ENCODE measurements around the gene ANKRD35.
"Not testable (repeated sequence)": the region's sequence is repeated elsewhere in the genome, so short reads cannot be mapped to it uniquely, and the experiment has no call there.

The ANKRD35 gene, protein sequence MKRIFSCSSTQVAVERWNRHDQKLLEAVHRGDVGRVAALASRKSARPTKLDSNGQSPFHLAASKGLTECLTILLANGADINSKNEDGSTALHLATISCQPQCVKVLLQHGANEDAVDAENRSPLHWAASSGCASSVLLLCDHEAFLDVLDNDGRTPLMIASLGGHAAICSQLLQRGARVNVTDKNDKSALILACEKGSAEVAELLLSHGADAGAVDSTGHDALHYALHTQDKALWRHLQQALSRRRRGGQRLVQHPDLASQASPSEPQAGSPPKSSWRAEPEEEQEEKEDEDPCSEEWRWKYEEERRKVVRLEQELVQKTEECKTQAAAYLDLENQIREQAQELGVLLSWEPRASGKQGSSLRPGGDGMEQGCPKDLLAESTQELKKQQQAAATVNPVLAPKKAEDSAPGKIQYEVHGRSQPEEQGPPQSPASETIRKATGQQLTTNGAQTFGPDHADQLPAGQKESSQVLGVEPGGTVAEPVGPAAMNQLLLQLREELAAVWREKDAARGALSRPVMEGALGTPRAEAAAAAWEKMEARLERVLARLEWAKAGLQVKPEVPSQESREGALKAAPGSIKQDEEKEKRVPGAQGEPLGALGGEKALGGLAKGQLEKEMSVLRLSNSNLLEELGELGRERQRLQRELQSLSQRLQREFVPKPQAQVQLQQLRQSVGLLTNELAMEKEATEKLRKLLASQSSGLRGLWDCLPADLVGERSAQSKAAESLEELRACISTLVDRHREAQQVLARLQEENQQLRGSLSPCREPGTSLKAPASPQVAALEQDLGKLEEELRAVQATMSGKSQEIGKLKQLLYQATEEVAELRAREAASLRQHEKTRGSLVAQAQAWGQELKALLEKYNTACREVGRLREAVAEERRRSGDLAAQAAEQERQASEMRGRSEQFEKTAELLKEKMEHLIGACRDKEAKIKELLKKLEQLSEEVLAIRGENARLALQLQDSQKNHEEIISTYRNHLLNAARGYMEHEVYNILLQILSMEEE

DNA sequence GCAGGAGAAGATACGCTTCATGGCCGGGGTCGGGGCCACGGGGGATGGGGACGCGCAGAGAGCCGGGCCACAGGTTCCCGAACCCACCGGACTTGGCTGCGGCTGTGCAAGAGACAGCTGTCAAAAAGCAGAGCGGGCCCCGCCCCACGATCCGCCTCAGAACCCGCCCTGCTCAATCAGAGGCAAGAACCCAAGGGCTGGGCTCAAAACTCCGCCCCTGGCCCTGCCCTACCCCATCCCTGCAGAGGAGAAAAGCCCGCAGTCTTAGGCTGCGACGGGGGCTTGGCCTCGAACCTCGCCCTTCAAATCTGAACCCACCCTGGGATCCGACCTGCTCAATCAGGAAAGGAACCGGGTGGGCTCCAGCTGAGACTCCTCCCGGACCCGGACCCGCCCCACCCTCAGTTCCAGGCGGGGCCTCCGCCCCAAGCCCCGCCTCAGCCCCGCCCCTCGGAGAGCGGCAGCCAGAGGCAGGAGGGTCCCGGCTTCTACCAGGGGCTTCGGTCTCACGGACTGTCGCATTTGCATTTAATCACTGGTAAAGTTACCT is at the start of gene ANKRD35:
Gene ANKRD35 (minus strand): TSS at position 129 of the 550 bp plus-strand sequence. CDS start 108 bp downstream, at position 21.
- DNase-seq = peak; percentile 69

DNA sequence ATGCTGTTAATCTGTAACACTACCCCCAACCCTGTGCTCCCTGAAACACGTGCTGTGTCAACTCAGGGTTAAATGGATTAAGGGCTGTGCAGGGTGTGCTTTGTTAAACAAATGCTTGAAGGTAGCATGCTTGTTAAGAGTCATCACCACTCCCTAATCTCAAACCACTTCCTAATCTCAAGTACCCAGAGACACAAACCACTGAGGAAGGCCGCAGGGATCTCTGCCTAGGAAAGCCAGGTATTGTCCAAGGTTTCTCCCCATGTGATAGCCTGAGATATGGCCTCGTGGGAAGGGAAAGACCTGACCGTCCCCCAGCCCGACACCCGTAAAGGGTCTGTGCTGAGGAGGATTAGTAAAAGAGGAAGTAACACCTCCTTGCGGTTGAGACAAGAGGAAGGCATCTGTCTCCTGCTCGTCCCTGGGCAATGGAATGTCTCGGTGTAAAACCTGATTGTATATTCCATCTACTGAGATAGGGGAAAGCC is 46.9 kb upstream of the ANKRD35 start:
- not testable (repeated sequence) for DNase-seq

DNA sequence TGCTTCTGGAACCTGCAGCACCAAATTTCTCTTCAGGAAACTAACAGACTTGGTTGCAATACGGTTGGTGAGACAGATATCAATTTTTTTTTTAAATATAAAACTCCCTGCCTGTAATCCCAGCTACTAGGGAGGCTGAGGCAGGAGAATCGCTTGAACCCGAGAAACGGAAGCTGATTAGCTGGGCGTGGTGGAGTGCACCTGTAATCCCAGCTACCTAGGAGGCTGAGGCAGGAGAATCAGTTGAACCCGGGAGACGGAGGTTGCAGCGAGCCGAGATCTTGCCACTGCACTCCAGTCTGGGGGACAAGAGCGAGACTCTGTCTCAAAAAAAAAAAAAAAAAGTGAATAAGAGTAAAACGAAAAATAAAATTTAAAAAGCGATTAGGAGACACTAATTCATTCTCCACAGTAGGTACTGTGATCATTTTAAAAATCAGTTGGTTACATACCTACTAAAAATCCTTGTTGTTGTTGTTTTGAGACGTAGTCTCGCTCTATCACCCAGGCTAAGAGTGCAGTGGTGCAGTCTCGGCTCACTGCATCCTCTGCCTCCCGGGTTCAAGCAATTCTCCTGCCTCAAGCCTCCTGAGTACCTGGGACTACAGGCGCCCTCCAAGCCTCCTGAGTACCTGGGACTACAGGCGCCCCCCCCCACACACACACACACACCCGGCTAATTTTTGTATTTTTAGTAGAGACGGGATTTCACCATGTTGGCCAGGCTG is 42.4 kb upstream of the ANKRD35 start:
- no peak for DNase-seq

DNA sequence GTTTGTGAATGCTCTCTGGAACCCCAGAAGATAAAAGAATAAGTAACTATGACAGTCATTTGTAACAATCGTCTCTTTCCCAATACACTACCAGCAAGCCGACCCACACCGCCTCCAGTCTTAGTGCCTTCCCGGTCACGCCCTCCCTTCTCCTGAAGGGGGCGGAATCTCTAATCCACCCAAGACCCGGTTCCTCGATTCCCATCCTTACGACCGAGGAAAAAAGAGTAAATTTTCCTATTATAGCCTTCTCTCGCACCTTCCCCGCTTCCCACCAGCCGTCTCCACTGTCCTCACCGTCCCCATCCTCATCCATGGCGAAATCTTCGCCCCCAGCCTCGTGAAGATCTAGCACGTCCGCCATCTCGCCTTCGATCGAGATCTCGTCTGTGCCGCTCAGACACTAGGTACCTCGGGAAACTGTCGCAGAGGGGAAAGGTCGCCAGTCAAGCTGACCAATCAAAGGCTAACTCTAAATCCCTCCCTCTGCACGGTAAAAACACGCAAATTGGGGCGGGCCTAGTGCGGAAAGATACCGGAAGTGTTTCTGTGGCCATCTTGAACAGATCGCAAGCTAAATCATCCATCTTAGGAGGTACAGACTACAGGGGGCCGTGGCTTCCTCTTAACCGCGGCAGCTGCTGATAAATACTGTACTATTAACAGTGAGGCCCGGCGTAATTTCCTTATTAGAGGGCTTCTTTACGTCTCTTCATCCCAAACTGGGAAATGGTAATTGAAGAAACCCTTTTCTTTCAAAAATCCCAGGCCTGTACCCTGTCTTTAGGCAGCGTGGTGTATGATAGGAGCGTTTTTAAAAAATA is 41.6 kb upstream of the ANKRD35 start, which contains the start of gene RBM8A:
Gene RBM8A (minus strand): TSS at position 422 of the 824 bp plus-strand sequence. CDS start 58 bp downstream, at position 364.
- peak; percentile 99 for DNase-seq

DNA sequence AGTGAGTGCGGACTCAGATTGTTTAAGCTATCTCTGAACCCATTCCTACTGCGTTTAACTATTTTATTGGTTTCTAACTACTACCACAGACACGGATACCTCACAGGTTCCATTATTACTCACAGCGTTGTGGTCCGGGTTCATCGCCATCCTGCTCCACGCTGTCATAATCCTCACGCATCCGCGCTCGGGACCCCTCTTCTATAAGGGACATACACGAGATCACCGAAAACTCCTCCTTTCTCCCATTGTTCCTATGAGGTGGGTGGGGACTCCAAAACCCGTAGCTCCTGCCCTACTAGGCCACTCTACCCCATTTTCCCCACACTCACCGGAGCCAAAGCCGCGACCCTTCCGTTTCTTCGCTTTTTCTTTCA is 41.0 kb upstream of the ANKRD35 start:
- no peak for DNase-seq

DNA sequence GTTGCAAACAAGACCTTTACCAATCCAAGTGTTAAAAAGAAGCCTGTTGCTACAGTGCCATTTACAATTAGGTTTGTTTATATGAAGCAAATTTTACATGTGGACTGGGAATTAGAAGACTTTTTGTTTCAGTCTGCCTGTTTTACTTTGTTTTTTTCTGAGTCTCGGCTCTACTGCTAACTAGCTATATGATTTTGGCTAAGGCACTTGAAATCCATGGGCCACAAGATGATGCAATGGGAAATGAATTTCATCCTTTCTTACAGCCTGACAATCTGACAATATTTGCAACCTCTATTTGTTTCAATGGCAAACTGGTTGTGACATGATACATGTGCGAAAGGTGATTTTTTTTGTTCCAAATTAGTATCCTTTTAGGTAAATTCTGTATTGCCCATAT is 36.6 kb upstream of the ANKRD35 start:
- no peak for DNase-seq

DNA sequence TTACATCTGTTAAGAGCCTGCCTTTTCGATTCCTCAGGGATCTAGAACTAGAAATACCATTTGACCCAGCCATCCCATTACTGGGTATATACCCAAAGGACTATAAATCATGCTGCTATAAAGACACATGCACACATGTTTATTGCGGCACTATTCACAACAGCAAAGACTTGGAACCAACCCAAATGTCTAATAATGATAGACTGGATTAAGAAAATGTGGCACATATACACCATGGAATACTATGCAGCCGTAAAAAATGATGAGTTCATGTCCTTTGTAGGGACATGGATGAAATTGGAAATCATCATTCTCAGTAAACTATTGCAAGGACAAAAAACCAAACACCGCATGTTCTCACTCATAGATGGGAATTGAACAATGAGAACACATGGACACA is 34.6 kb upstream of the ANKRD35 start:
- DNase-seq = not testable (repeated sequence)

DNA sequence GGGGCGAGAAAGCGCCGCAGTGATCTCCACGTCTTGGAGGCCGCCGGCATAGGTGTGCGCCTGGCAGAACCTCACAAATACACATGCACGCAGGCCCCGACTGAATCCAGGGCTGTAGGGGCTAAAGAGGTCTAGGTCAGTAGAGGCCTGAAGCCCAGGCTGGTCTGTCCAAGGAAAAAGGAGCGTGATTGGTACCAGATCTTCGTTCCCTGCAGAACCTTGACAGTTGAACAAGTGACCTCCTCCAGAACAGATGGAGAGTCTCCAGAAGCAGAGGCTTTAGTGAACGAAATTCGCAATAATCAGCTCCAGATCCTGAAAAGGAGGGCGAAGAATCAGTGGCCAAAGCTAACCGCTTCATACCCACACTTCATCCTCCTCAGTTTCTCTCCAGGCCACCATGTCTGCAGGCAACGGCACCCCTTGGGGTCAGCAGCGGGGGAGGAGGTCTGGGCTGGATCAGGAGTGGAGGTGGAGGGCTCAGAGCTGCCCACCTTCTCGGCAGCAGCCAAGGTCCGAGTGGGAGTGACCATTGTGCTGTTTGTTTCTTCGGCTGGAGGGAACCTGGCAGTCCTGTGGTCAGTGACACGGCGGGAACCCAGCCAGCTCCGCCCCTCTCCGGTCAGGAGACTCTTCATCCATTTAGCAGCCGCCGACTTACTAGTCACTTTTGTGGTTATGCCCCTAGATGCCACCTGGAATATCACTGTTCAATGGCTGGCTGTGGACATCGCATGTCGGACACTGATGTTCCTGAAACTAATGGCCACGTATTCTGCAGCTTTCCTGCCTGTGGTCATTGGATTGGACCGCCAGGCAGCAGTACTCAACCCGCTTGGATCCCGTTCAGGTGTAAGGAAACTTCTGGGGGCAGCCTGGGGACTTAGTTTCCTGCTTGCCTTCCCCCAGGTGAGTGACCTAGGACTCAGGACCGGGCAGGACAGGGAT is 33.6 kb upstream of the ANKRD35 start:
- DNase-seq = peak; percentile 47

DNA sequence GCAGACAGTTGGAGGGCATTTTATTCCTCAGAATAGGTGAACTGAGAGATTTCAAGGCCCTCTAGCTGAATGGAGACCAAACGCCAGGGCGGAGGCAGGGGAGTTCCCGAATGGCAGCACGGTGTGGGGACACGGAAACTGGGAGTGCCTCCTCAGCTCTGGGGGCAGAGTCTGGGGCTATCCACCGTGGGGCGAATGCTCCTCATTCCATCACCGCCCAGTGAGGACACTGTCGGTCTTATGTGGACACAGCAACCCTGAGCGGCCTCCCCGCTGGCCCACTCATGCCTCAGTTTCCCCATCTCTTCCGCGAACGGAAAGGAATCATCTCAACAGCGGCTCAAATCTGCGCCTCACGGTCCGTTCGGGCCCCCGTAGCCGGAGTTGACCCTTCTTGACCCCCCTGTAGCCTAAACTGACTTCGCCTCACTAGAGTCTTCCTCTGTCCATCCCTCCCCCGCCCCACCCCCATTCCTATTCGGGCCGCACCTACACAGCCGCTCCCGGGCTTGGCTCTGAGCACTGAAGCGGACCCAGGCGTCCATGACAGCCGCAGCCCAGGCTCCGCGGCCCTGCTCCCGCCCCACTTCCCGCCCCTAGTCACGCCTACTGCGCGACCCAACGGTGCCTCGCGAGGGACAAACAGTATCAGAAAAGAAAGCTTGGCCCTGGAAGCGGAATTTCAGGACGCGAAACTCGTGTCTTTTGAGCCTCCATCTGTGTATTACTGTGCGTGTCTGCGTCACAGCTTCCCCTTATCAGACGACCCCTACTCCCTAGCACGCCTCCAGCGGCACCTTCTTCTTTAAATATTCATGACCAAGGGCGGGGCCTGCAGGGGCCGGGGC is 32.7 kb upstream of the ANKRD35 start, which contains the start of gene PEX11B:
Gene PEX11B (minus strand): TSS at position 574 of the 848 bp plus-strand sequence. CDS start 29 bp downstream, at position 545.
- DNase-seq = peak; percentile 84

DNA sequence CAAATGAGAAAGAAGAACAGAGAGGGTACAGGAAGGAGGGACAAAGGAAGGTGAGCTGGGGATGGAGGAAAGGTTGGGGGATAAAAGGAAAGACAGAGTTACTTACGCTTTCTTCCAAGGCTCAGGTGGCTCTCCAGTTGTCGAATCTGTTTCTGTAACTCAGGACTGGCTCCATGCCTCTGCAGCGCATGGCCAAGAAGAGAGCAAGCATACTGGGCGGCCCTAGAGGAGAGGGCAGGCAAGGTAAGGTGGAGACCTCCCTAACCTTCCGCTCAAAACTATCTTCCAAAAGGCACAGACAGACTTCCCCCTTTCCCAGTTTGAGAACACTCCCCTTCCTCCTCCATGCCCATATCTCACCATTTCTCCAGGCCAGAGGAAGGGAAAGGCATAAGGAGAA is 31.9 kb upstream of the ANKRD35 start:
- DNase-seq = no peak

DNA sequence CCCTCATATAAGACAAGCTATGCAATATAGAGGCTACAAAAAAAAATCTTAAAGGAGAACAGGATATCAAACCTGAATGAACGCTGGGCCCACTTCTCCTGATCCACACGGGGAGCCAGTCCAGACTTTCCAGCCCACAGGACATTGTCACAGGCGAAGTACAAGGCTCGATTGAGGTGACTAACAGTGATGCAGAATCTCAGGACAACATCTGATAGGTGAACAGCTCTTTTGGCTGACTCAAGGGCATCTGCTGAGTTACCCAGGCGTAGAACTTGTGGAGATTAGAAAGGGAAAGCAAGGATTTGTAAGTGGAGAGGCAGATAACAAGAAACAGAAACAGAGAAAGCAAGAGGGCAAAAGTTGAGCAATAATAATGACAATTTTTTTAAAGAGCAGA is 31.1 kb upstream of the ANKRD35 start:
- DNase-seq = peak; percentile 4

DNA sequence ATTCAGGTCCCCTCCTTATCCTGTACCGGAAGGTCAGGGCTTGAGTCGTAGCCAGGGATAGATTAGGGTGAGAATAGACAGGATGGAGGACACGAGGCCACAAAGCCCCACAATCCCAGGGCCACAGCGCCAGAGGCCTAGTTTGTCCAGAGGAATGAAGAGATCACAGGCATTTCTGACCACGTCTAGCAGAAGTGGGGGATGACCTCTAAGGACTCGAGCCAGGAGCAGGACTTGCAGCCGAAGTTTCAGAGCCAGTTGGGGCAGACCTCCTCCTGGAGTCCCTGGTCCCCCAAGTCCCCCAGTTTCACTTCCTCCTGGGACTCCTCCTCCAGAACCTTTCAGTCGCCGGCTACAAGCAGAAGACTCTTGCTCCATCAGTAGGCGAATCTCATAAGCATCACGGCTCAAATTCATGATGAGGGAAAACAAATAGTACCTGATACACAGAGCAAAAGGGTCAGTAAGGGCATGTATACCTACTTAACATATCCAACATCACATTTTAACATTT is 26.5 kb upstream of the ANKRD35 start:
- no peak for DNase-seq

DNA sequence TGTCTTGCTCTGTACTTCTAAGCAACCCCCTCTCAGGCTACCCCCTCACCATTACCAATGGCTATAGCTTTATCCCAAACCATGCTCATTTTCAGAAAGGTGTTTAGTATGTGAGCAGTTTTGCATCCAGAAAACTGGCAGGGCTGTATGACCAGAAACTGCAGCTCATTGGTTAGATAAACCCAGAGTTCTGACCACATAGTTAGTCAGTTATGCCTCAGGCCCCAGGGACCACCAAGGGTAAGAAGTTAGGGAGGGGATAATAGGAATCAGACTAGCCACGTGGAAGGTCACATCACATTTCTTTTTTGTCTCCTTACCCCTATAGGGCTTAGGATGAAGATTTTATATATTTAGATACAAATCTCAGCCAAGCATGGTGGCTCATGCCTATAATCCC is 23.0 kb upstream of the ANKRD35 start:
- DNase-seq = no peak

DNA sequence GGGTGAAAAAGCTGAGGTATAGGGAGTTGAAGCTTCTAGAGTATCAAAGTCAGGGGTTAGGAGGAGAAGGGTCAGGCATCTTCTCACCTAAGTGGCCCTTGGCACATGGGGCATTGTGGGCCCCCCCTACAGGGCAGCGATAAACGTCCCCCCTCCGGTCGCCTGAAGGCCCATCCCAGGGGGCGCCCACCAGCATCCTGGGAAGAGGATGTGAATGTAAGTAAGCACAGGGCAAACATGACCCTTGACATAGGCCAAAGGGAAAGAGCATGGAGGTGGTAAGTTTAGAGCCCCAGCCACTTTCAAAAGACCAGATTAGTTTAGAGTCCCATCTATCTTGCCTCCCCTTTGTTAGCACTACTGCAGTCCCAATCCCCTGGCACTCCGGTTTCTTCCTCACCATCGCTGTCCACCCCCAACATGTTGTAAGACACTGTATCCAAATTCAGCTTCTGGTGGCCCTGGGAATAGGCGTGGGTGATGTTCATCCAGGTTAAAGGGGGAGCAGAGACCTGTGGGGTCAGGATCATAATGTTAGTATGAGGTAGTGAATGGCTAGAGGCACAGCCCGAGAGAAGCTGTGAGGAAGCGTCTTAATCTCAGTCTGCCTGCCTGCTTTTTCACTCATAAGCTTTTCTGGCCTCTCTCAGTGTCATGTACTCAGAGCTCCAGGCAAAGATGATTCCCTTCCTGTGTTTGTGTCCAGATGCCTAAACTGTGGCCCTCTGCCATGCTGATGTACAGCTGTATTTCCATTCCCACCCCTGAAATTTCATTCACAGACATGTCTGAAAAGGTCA is 21.5 kb upstream of the ANKRD35 start:
- no peak for DNase-seq

DNA sequence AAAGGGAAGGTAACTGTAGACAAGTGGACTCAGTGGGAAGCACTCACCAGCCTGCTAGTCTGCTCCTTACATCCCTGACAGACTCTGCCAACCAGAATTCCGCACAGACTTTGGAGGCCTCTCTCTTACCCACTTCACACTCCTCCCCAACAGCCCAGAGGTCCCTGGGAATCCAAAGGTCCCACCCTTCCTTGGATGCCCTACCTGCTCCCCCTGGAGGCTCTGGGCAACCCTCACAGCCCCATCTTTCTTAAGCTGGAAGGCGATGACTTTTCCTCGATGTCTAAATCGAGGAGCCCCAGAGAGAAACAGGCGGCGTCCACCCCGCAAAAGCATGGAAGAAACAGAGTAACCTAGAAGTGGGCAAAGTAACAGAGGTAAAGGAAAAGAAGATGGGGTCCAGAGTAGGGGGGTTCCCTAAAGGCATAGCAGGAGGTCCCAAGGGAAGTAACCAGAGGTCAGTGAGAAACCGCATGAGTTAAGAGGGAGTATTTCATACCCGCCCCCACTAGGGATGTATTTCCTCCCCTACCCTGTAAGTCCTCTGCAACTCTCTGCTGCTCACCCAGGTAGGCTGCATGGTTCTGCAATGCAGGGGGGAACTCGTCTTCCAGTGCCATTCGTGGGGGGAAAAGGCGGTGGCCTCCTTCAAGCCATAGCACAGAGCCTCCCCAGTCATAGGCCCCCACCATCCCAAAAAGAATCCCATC is 15.8 kb upstream of the ANKRD35 start:
- DNase-seq = no peak

DNA sequence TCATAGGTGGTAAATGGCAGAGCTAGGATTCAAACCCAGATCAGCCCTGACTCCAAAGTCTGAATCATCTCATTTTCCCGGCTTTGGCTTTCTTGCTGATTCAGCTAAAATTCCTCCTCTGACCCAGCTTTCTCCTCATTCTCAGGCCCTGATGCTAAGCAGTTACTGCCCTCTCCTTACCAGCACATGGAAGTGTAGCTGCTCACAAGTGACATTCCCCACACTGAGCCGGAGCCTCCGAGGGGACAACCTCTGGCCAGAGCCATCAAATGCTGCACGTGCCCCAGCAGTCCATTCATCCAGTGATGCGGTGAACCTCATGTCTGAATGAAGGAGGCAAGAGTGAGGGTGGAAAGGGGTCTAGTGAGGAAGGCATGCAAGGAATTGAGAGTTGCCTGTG is 13.1 kb upstream of the ANKRD35 start:
- no peak for DNase-seq

DNA sequence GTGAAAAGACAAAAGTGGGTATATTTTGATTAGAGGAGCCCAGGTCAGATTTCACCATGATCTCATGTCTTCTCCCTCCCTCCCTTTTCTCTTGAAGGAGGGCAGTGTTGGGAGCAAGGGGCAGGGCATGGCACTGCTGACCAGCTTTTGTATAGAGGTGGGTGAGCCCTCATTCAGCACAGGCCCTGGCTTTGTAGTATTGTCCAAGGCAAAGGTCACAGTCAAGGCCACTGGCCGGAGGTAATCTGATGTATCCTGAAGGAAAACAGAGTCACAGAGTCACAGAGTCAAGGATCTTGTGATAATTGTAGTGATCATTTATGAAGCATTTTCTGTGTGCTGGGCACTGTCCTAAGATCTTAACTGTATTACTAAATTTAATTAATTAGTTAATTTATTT is 12.3 kb upstream of the ANKRD35 start:
- no peak for DNase-seq

Measured in HCEC 1CT (cell line).